Gastroesophageal sphincter (tissue), 3 donors: ENCODE data around the gene CDIP1.

Source experiments
- CTCF ChIP-seq, 4 experiments: fragments of 200-600 bp in 2 of 4; fragments of 450-650 bp in 2 of 4; sonication (generic) in 1 of 4; IDR thresholded peaks; one replicate each; pipeline ENCODE4 v1.5.1; 2017 to 2019; ENCODE audit warnings: antibody characterized with exemption in 4 of 4, mild to moderate bottlenecking in 2 of 4, moderate library complexity in 2 of 4
- EP300 ChIP-seq: sonication (generic); formaldehyde crosslinking; IDR thresholded peaks from one replicate; pipeline ENCODE4 v1.6.1; 2017; ENCODE audit warnings: antibody characterized with exemption, mild to moderate bottlenecking
- POLR2A ChIP-seq, 2 donors: fragments of 450-650 bp; IDR thresholded peaks; one replicate each; pipeline ENCODE4 v1.6.1; 2017; ENCODE audit warnings: antibody characterized with exemption in 2 of 2, mild to moderate bottlenecking in 2 of 2, moderate library complexity in 1 of 2
- POLR2AphosphoS5 ChIP-seq: sonication (generic); formaldehyde crosslinking; IDR thresholded peaks from one replicate; pipeline ENCODE4 v1.6.1; 2017; ENCODE audit warnings: antibody characterized with exemption

GRCh38 chr16:4570688-4571321 is 32.2 kb upstream of the CDIP1 start:
- no peak for TF ChIP-seq CTCF (IDR thresholded peaks at IDR 0.05)
- no peak for TF ChIP-seq POLR2A (IDR thresholded peaks at IDR 0.05)
- TF ChIP-seq EP300, result no peak
- TF ChIP-seq POLR2AphosphoS5, result no peak
